Measurements from ENCODE around the gene SPSB4. TPM values are rescaled to one million over a fixed set of nuclear protein-coding genes. Genes with fewer than 3 reads are reported as not detected.

Gene SPSB4
- total and polyA plus RNA-seq, 12 donors = 2.1 to 8.7 (median 3.8) TPM

- no peak overlapping the region for H3K4me3 ChIP-seq
- no peak overlapping the region for H3K27ac ChIP-seq
- H3K9me3 ChIP-seq = no peaks in the 10 kb centered on the region
- H3K36me3 ChIP-seq = no peaks in the 10 kb centered on the region
- H3K4me1 ChIP-seq = peaks cover 14 to 46% (median 34%) of the 10 kb centered on the region in 9 donors
- DNase-seq (no peak), ATAC-seq (no peak)
- WGBS, 2 donors = 84 to 92% methylated on average over 3 of the region's 3 CpGs
- no peaks in the 10 kb centered on the region for H3K27me3 ChIP-seq
- intact Hi-C loops (cut with DNase I) = no loop called here
- TF ChIP-seq CTCF (IDR thresholded peaks at IDR 0.05) = no peak
These were observed 45.8 kb downstream of the SPSB4 start for GRCh38 chr3:141096981-141097380.

GRCh38 chr3:141100112-141100511 is 49.0 kb downstream of the SPSB4 start:
- no peaks in the 10 kb centered on the region for H3K27me3 ChIP-seq
- H3K9me3 ChIP-seq = no peaks in the 10 kb centered on the region
- ATAC-seq (no peak), DNase-seq (no peak)
- TF ChIP-seq CTCF (IDR thresholded peaks at IDR 0.05) = no peak
- no peak overlapping the region for H3K27ac ChIP-seq
- WGBS, 2 donors = 96 to 100% methylated on average over 3 of the region's 3 CpGs
- H3K36me3 ChIP-seq = no peaks in the 10 kb centered on the region
- intact Hi-C loops (cut with DNase I) = loop anchor here in 6 of 10 donors (5.0 to 10.0 kb wide), 7 partner anchors 43 to 205 kb away; partner anchors contain the start of gene SPSB4 (in 1 of the 6)
- peaks cover 6 to 28% (median 13%) of the 10 kb centered on the region in 9 donors for H3K4me1 ChIP-seq
- no peak overlapping the region for H3K4me3 ChIP-seq

- no peaks in the 10 kb centered on the region for H3K9me3 ChIP-seq
- H3K27ac ChIP-seq = no peak overlapping the region
- no peak for DNase-seq
- peaks cover 0 to 28% (median 7%) of the 10 kb centered on the region in 9 donors for H3K4me1 ChIP-seq
- 90 to 95% methylated on average over 8 of the region's 8 CpGs for WGBS, 2 donors
- H3K4me3 ChIP-seq = no peak overlapping the region
- TF ChIP-seq CTCF (IDR thresholded peaks at IDR 0.05) = no peak
- H3K27me3 ChIP-seq = no peaks in the 10 kb centered on the region
- ATAC-seq = no peak
- H3K36me3 ChIP-seq = no peaks in the 10 kb centered on the region
- intact Hi-C loops (cut with DNase I) = loop anchor here in 6 of 10 donors (5.0 to 10.0 kb wide), 7 partner anchors 43 to 206 kb away; partner anchors contain the start of gene SPSB4 (in 1 of the 6)
These were observed 49.6 kb downstream of the SPSB4 start for GRCh38 chr3:141100531-141101320.

GRCh38 chr3:141102372-141102771 is 51.2 kb downstream of the SPSB4 start:
- intact Hi-C loops (cut with DNase I) = loop anchor here in 6 of 10 donors (5.0 to 10.0 kb wide), 7 partner anchors 45 to 208 kb away; partner anchors contain the start of gene SPSB4 (in 1 of the 6)
- H3K27ac ChIP-seq = no peak overlapping the region
- WGBS, 2 donors = 95 to 100% methylated on average over 1 of the region's 1 CpG
- no peak overlapping the region for H3K4me3 ChIP-seq
- TF ChIP-seq CTCF (IDR thresholded peaks at IDR 0.05) = no peak
- peaks cover 0 to 23% (median 0%) of the 10 kb centered on the region in 9 donors for H3K4me1 ChIP-seq
- no peaks in the 10 kb centered on the region for H3K36me3 ChIP-seq
- no peak for DNase-seq
- no peak for ATAC-seq
- H3K9me3 ChIP-seq = no peaks in the 10 kb centered on the region
- H3K27me3 ChIP-seq = no peaks in the 10 kb centered on the region

All from heart right ventricle (tissue), 16 donors.